H1 (cell line): ENCODE data around the gene AP3D1. TPM values are rescaled to one million over a fixed set of nuclear protein-coding genes. Genes with fewer than 3 reads are reported as not detected.

Experiments used
- CHD2 ChIP-seq: IDR thresholded peaks from 2 replicates; pipeline ENCODE4 v1.6.1; 2012; ENCODE audit warnings: low read length, improper control_type of control experiment
- CHD7 ChIP-seq: fragments of 300-600 bp; sonication (generic); IDR thresholded peaks from 2 replicates; pipeline ENCODE4 v1.7.1; 2012; ENCODE audit warnings: low read length, moderate library complexity, mild to moderate bottlenecking, inconsistent platforms; ENCODE audit not compliant: insufficient replicate concordance
- CTCF ChIP-seq, 3 experiments: IDR thresholded peaks; 1 replicate in 2 of 3; 2 replicates in 1 of 3; pipeline versions ENCODE4 v1.5.1 to v1.6.1; 2011; ENCODE audit warnings: low read length in 3 of 3, mild to moderate bottlenecking in 3 of 3, inconsistent platforms in 2 of 3, low read depth in 1 of 3, moderate library complexity in 1 of 3; ENCODE audit not compliant: insufficient read depth in 1 of 3; ENCODE audit errors: control extremely low read depth in 1 of 3
- polyA plus RNA-seq, 7 experiments: library from polyadenylated mRNA; depleted of rRNA in 3 of 7; stranded (reverse) in 5 of 7; unstranded in 2 of 7; fragments of >200 nt in 5 of 7; fragments of 200-250 nt in 2 of 7; gene quantifications; 1 replicate in 5 of 7; 2 replicates in 1 of 7; 4 replicates in 1 of 7; pipeline versions ENCODE4 v1.2.1 to v1.2.3, GENCODE V29; 2011 to 2013; ENCODE audit warnings: missing spikeins in 2 of 7, mixed read lengths in 2 of 7
- total RNA-seq: library from RNA; stranded (reverse); fragmentation: NEBNext Ultra II Directional; extraction: Animal tissue kit (Norgen Biotek cat#: 25700); gene quantifications from 2 replicates; pipeline ENCODE4 v1.2.1, GENCODE V29; 2021

Gene AP3D1
- total and polyA plus RNA-seq, 2 of the 8 experiments (the other 6 are each of a cell fraction or from before 2014, with no cell fraction given): 161 to 174 TPM

- no peak for TF ChIP-seq CTCF (IDR thresholded peaks at IDR 0.05; ENCODE audit: control extremely low read depth in 1 of 3, insufficient read depth in 1 of 3, low read depth in 1 of 3, low read length in 3 of 3)
- TF ChIP-seq CHD2: no peak
- TF ChIP-seq CHD7: no peak
These were observed 15.7 kb upstream of the AP3D1 start (continued) for GRCh38 chr19:2166741-2167738.
